Omental fat pad (tissue), 4 donors: ENCODE results near the gene TMEM217. TPM values are rescaled to one million over a fixed set of nuclear protein-coding genes. Genes with fewer than 3 reads are reported as not detected.
A peak's percentile ranks its signal among the peaks of the same experiment; 100 is the strongest.

Source experiments
- ATAC-seq: fragments of 150-250 bp; one replicate; pipeline ENCODE4 v1.9.1; 2016; ENCODE audit warnings: mild to moderate bottlenecking, moderate library complexity; ENCODE audit not compliant: low FRiP score
- DNase-seq: peaks from one replicate; pipeline ENCODE4 v3.0.0-alpha.2; 2019; ENCODE audit warnings: low spot score
- CTCF ChIP-seq, 3 donors: fragments of 450-650 bp; IDR thresholded peaks; one replicate each; pipeline ENCODE4 v1.5.1; 2016 to 2017; ENCODE audit warnings: antibody characterized with exemption in 3 of 3, mild to moderate bottlenecking in 3 of 3, moderate library complexity in 2 of 3
- total RNA-seq, 4 donors: library from RNA; depleted of rRNA; stranded (reverse); fragments of >200 nt; gene quantifications; one replicate each; pipeline ENCODE4 v1.1.0, GENCODE V29; 2016

TMEM217 gene
- total RNA-seq, 4 donors from 2014 or later: 1.1 to 4.7 (median 2.7) TPM

- DNase-seq (no peak), ATAC-seq (no peak)
- no peak for TF ChIP-seq CTCF (IDR thresholded peaks at IDR 0.05)
Observed at GRCh38 chr6:37259191-37259590, 1.2 kb upstream of the TMEM217 start.

GRCh38 chr6:37258405-37259105, 611 bp upstream of the TMEM217 start:
- DNase-seq (no peak), ATAC-seq (no peak)
- no peak for TF ChIP-seq CTCF (IDR thresholded peaks at IDR 0.05)

GRCh38 chr6:37257320-37257633, 667 bp downstream of the TMEM217 start:
- DNase-seq (no peak), ATAC-seq (no peak)
- TF ChIP-seq CTCF (IDR thresholded peaks at IDR 0.05): no peak

GRCh38 chr6:37256692-37257319, 1.1 kb downstream of the TMEM217 start:
- ATAC-seq (peak; percentile 42), DNase-seq (no peak)
- no peak for TF ChIP-seq CTCF (IDR thresholded peaks at IDR 0.05)

GRCh38 chr6:37254881-37255280, 3.1 kb downstream of the TMEM217 start:
- DNase-seq (no peak), ATAC-seq (no peak)
- TF ChIP-seq CTCF (IDR thresholded peaks at IDR 0.05): no peak

- DNase-seq (no peak), ATAC-seq (no peak)
- TF ChIP-seq CTCF (IDR thresholded peaks at IDR 0.05): no peak
Observed at GRCh38 chr6:37253486-37254007, 4.4 kb downstream of the TMEM217 start.
